MV-4-11 (cell line): ENCODE measurements around the gene CTNNA2.

Source experiments
- DNase-seq: peaks from one replicate; lab custom pipeline; 2025; lab: John Stamatoyannopoulos, UW

Gene CTNNA2

DNA sequence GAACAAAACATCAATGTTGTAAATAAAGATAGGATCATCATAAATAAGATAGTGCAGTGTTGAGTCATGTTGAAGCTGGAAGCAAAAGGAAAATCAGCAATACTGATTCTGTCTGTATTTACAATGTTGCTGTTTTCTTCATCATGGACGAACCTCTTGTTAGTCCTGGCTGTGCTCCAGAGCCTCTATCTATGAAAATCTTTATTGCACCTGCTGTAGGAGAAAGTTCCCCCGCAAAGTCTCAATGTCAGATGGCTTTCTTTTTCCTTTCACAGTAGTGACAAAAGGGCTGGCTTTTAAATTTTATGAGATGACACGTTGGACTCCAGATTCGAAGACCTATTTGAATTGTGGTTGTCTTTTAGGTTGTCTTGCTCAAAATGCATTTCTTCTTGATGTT, 890.2 kb downstream of the CTNNA2 start:
- no peak for DNase-seq

DNA sequence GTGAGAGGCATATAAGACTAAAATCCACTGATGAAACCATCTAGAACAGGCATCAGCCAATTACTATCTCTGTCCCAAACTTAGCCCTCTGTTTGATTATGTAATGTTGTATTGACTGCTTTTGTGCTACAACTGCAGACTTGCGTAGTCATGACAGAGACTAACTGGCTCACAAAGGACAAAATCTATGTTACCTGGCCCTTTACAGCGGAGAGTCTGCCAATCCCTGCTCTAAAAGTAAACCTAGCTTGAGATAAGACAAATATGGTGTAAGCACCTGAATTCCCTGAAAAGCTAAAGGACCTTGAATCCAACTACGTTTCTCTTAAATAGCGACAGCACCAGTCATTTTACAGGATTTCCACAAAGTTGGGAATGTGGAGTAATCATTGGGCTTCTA, 894.5 kb downstream of the CTNNA2 start:
- no peak for DNase-seq

DNA sequence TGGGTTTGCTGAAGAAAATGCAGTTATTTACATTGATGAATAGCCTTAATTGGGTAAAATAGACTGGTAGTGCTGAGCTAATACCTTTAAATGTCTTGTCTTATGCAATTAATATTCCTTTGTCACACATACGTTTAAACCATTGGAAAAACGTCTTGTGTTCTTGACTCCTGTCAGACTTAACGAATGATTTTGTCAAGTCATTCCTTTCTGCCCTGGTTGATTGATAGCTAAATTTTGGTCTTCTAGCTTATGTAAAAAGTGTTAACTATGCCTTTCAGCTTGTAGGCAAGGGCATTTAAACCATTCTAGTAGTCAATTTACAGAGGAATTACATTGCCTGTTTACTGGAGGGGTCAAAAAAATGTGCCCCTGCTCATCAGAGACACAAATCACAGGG, 897.5 kb downstream of the CTNNA2 start:
- DNase-seq, result no peak

DNA sequence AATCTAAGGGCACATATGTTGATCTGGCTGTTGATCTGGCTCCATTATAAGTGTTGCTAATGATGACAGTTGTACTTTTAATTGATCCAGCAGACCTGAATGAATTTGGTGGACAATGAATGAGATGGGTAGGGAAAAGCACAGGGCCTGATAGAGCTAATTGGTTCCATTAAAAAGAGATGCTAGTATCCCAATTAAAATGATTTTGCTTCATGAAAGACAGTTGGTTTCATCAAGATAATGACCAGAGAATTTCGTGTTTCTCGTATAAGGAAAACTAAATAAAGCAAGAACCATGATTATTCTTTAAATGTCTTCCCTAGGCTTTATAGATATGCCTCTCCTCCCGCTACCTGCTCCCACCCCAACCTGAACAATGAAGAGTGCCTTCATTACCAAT, 900.3 kb downstream of the CTNNA2 start:
- no peak for DNase-seq

DNA sequence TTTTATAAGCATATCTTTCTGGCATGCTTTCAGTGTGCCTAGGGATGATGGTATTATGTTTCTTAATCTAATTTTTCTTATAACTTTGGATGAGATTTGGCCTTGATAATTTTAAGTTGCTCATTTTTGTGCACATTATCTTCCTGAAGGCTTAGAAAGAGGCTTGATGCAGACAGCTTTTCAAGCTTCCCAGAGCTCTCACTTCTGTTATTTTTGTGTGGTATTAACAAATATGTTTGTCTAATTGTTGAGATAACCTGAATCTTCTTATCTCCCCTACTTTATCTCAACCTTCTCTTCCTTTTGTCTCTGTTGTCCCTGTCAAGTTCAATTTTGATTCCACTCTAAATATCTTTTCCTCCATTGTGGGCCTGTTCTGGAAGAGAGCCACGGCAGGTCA, 904.9 kb downstream of the CTNNA2 start:
- no peak for DNase-seq

DNA sequence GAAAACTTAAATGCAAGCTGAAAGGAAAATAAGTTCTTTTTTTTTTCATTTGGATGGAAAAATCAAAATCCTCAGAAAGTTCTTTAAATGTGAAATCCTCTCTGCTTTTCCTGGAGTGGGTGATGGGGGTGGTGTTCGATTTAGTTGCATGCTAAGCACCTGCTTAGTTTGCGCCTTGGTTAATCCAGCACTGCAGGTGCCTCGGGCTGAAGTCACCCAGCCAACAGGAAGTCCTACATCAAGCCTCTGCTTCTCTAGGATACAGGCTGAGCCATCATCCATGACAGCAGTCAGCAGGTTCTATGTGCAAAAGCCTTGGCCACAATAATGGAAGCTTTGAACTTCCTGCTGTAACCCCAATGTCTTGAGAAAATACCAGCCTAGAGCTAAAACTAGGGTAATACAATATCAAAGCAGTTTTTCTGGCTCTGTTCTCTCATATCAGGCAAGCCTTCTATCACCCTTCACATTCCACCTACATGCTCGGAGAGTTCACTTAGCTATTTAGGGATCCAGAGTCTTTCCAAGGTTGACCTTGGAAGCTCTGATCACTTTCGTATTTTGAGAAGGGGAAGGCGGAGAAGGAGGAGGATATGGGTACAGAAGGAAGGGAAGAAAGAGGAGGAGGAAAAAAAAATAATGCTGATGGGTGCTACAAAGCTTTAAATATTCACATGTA, 907.8 kb downstream of the CTNNA2 start:
- DNase-seq, result no peak

DNA sequence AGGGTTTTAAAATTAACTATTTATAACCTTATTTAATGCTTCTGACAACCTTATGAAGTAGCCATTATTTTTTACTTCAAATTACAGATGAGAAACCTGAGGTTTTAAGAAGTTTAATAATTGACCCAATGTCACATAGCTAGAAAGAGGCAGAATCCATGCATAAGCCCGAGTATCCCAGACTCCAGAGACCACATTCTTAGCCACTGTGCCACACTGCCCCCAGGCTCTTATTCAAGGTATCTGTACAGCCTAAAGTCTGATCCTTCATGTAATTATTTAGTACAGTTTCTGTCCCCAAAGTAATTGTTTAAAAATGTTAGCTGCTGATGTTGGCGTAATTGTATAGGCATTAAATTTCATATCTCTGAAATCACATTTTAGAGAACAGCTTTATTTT, 916.4 kb downstream of the CTNNA2 start:
- no peak for DNase-seq

DNA sequence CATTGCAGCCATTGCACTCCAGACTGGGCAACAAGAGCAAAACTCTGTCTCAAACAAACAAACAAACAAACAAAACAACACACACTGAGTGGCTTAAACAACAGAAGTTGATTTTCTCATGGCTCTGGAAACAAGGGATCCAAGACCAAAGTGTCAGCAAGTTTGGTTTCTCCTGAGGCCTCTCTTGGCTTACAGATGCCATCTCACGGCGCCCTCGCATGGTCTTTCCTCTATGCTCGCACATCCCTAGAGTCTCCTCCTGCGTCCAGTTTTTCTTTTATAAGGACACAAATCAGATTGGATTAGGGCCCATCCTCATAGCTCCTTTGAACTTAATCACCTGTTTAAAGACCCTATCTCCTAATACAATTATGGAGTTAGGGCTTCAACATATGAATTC, 925.1 kb downstream of the CTNNA2 start:
- no peak for DNase-seq

DNA sequence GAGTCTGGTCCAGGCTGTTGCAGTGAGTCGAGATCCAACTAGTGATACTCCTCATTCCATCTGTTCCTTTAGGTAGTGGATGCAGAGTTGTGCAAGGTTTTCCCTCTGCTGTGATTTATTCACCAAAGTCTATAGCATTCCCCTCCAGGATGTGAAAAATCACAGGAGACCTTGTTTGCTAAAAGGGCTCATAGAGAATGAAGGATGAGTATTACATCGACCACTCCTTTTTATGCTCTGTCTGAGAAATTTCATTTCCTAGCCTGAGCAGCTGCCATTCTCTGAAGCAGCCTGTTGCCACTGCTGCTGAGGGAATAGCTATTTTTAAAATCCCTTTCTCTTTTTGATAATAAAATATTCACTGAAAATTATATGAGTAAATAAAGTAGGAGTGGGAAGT, 925.8 kb downstream of the CTNNA2 start:
- DNase-seq, result no peak

DNA sequence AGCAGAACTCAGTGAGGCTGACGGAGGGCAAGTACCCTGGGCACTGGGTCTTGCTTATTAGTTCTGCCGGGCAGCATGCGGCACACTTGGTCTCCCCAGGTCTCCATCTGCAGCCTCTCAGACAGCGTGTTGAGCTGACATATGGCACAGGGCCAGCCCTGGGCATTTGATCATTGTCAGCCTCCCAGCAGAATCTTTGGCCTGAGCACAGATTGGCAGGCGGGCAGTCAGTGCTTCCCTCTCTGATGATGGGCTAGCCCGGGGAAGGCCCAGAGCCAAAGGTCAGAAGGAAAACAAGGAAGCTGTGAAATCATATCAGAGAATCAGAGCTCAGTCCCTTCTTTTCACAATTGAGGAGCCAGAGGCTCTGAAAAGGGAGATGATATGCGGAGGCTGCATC, 941.8 kb downstream of the CTNNA2 start:
- no peak for DNase-seq

DNA sequence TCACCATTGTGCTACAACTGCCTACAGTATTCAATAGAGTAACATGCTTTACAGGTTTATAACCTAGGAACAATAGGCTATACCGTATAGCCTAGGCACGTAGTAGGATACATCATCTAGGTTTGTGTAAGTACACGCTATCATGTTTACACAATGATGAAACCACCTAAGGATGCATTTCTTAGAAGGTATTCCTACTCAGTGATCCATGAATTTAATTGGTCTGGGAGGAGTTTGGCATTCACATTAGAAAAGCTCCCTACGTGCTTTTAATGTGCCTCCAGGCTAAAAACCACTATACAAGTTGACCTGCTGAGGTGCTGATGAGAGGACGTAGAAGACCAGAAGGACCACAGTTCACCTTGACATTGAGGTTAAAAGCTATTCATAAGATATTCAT, 946.2 kb downstream of the CTNNA2 start:
- no peak for DNase-seq

DNA sequence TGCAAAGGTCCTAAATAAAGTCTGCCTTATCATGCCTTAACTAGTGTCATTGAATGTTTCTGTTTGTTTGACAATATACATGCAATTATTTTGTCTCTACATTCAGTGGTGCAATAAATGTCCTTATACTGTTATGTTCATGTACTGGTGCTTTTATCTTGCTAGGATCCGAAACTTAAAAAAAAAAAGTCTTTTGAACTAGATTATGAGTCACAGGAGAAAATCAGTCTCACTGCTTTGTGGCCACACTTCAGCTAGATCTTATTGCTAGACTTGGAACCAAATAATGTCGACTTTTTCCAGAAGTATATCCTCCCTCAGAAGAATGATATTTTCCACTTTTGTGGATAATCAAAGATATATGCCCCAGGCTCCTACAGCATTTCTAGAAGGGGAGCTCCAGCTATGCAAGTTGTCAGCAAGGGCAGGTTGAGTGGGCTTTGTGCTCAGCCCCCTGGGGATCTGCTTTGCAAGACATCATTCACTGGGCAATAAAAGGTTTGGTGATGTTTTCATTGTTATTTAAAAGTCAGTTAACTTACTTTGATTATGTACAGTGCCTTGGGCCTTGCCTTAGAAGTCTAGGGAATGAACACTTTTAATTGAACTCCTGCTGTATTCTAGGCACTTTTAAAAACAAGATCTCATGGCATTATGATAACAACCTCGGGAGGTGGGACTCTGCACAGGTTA, 948.8 kb downstream of the CTNNA2 start:
- no peak for DNase-seq

DNA sequence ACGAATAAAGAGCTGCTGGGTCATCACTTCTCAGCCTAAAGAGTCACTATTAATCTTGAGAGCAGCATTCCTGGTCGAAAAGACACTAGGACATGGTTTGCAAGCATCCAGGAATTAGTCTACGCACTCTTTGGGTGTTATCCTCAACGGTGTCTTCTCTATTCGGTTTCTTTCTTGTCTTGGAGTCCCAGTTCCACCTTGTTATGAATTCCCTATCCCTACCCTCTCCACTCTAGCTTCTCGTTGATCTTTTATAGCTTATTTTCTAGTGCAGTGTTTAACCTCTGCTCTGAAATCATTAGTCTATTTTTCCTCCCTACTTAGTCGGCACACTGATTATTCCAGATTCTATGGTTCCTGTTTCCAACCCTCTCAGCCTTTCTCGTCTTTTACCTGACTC, 949.8 kb downstream of the CTNNA2 start:
- DNase-seq, result no peak

DNA sequence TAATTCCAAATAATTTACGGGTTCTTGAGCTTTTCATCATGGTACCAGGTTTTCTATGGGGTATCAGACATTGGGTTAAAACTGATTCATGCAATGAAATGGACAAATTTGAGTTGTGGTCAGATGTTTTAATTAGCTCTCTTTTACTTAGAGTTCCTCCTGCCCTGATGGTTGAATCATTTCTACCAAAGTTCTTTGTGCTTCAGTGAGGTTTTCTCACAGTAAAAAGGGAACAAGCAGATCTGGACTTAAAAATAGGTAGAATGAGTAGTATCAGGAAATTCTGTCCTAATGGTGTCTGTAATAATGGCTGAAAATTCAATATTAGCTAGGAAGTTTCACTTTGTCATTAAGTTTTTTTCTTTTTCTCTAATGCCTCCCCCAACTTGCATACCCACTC, 951.4 kb downstream of the CTNNA2 start:
- DNase-seq, result no peak

DNA sequence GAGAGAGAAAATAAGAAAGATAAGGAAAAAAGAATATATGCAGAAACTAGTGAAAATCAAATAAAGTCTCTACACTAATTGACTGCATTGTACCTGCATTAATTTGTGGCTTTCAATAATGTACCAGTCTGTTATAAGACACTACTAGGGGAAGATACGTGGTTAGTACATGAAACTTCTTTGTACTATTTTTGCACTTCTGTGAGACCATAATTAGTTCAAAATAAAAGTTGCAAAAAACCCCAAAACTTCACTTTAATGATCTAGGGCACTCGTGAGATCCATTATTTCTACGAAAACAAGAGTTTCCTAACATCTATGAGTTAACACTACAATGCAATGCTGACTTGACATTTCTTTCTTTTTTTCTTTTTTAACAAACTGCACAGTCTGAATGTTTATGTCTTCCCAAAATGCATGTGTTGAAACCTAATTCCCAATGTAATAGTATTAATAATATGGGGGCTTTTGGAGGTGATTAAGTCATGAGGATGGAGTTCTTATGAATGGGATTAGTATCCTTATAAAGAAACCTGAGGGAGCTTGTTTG, 954.5 kb downstream of the CTNNA2 start:
- no peak for DNase-seq

DNA sequence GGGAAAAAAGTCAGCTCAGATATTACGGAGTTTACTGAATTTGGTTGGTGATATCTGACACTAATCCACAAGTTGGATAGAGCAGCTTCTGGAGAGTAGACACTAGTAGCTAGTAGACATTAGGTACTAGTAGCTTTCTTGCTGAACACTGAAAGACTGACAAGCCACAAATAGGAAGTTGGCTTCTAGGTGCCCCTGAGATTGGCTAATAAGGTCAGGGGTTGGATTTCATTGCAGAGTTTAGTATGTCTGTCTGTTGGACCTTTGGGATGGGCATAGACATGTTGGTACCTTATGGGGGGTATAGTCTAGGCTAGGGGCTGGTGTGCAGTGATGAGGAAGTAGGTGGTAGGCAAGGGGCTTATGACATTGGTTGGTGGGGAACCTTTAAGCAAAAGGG, 956.6 kb downstream of the CTNNA2 start:
- DNase-seq, result no peak

DNA sequence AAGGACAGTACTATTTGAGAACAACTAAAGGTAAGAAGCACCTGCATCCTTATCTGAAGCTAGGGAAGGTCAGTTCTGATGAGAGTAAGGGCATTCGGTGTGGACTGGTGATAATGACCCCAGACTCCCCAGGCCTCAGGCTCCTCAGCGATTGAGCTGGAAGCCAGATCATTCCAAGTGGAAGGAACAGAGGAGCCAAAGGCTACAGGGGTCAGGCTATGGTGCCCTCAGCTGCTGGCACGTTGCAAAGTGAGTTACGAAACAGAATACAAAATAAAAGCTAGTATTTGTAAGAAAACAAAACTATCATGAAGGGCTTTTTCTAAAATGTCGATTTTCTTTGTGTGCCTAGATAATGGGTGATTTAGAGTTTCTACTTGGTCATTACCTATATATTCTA, 960.2 kb downstream of the CTNNA2 start:
- DNase-seq, result no peak

DNA sequence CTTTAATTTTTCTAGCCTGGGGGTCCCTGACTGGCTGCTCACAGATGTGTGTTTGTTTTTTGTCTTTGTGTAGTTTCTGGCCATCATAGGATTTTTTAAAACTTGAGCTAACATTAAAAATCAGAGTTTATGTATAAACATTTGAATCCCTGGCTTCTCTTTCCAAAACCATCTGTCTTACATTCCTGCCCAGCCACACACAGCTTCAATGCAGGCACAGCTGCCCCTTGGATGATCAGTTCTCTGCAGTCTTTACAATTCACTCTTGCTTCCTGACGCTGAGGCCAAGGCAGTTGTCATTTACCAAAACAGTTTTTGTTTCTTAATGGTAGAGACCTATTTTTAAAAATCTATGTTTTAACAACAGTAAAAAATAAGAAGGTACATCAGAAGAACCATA, 960.9 kb downstream of the CTNNA2 start:
- DNase-seq, result no peak

DNA sequence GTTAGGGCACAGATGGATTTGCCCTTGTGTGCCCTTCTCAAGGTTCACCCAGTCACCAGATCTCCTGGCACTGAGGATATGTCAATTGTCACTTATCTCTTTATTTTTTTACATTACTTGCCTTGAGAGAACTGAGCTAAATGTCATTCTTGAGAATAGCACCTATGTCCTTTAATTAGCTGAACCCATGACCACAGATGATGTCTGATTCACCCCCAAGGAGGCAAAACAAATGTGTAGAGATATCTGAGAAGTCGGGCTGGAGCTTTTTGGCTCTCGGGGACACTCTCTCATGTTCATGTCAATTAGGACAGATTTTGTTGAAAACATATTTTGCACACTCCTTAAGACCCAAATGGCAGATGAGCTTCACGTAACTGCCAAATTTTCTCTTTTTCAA, 963.1 kb downstream of the CTNNA2 start:
- no peak for DNase-seq

DNA sequence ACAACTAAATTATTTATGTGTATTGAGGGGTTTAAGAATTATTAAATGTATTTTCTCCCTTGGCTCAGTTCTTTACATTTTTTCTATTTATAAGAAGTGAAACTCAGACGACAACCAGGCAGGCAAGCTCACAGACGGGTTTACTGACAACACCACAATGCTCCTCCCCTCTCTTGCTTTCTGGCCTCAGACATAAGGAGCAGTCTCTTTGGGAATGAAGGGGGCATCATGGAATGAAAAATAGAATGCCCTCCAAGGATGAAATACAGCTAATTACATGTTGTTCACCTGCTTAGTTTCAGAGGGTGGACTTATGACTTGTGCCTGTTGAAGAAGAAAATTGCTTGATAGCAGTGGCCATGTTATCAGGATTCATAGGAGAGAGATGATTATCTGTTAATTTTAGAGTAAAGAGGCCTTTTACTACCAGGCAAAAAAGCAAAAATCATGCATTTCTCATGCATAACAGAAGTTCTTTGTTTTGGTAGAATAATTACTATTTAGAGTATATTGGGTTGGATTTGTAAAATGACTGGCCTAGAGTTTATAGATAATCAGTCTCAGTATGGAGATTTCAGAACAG, 963.8 kb downstream of the CTNNA2 start:
- DNase-seq, result no peak

DNA sequence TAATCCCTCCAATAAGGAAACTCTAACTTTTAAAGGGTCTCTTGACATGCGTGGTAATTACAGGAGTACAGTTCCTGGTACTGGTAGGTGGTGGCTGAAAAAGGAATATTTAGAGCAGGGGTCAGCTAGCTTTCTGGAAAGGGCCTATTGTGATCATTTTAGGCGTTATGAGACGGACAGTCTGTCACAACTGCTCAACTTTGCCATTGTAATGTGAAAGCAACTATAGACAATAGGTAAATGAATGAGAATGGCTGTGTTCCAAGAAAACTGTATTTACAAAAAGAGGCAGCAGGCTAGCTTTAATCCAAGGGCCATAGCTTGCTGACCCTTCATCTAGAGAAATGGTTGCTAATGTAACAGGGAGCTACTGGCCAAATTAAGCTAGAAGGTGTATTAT, 969.4 kb downstream of the CTNNA2 start:
- DNase-seq, result no peak

DNA sequence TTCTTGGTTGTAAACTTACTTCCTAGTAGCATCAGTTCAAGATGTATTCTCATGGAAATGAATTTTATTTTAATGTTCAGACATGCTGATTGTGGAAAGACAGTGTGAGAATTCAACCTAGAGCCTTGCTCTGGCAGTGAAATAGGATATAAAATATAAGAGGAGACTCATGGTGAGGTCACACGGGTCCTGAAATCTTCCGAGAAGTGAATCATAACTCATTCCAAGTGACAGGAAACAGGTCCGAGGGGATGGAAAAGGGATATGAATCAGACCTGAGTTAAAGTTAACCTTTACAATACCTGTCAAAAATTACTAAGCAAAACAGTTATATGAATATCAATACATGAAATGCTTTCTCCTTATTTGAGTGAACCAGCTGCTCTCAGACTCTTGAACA, 976.9 kb downstream of the CTNNA2 start:
- no peak for DNase-seq

DNA sequence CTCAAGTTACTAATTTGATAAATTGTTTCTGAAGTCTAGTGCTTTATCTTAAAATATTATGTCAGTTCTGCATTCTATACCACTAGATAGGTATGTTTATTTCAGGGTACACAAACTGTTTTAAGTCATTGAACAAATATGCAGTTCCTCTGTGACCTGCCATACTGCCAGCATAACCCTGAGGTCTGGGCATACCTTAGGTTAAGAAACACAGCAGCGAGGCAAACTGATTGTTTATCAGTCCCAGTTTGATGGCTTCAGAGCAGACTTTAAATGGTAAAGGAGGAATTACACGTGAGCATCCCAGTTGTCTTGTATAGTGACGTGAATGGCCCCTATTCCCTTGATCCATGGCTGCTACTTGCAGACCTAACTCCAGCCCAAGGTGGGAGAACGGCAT, 978.1 kb downstream of the CTNNA2 start:
- no peak for DNase-seq

DNA sequence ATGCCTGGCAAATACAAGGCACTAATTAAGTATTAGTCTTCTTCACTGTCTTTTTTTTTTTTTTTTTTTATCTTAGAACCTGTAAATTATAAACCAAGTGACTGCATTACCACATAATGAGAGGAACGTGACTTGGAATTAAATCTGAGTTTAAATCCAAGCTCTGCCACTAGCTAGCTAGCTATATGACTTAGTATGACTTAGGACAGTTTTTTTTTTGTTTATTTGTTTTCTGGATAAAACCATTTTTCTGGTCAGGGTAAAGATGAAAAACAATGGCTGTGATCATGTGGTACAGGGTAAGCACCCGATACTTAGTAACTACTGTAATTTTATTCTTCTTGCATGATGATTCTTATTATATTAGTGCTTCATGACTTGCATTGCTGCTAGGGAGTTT, 983.5 kb downstream of the CTNNA2 start:
- DNase-seq, result no peak
